Measurements from ENCODE around the gene GFOD1. TPM values are rescaled to one million over a fixed set of nuclear protein-coding genes. Genes with fewer than 3 reads are reported as not detected.

The GFOD1 gene
- total RNA-seq, 1 experiment from 2014 or later, result 8.8 TPM

- H3K27ac ChIP-seq (ENCODE audit: low read depth, low read length, poor library complexity, severe bottlenecking), result no peak overlapping the region
- H3K36me3 ChIP-seq (ENCODE audit: insufficient read depth, low read length, poor library complexity, severe bottlenecking), result no peaks in the 10 kb centered on the region
- no peaks in the 10 kb centered on the region for H3K9me3 ChIP-seq (ENCODE audit: low read depth, low read length, poor library complexity, severe bottlenecking)
- CTCF ChIA-PET, result no interaction called here
- POLR2A ChIA-PET (ENCODE audit: low non-redundant PET), result no interaction called here
- BruUV-seq (replicated peaks), result no TSS peak
- H3K4me3 ChIP-seq (ENCODE audit: low read depth, low read length, poor library complexity, severe bottlenecking), result no peak overlapping the region
- H3K4me1 ChIP-seq (ENCODE audit: insufficient read depth, low read length, poor library complexity, severe bottlenecking), result peaks cover 8% of the 10 kb centered on the region
- no peaks in the 10 kb centered on the region for H3K27me3 ChIP-seq (replicated peaks; ENCODE audit: insufficient read depth, low read depth, low read length, poor library complexity)
- intact Hi-C loops (cut with micrococcal nuclease; ENCODE audit: unreplicated experiment), result no loop called here
- TF ChIP-seq CTCF (conservative IDR thresholded peaks at IDR 0.05; ENCODE audit: low read depth, low read length) (no peak), EZH2 (IDR thresholded peaks at IDR 0.05; ENCODE audit: borderline replicate concordance, low read depth, low read length, poor library complexity, severe bottlenecking) (no peak)
- no peak for DNase-seq (ENCODE audit: low spot score)
These were observed 59.4 kb downstream of the GFOD1 start for GRCh38 chr6:13427801-13428582.

- BruUV-seq (replicated peaks), result no TSS peak
- no peaks in the 10 kb centered on the region for H3K36me3 ChIP-seq (ENCODE audit: insufficient read depth, low read length, poor library complexity, severe bottlenecking)
These were observed 60.1 kb downstream of the GFOD1 start for GRCh38 chr6:13427316-13427715.

GRCh38 chr6:13425943-13426931, 61.2 kb downstream of the GFOD1 start:
- DNase-seq (ENCODE audit: low spot score), result no peak
- no peaks in the 10 kb centered on the region for H3K27me3 ChIP-seq (replicated peaks; ENCODE audit: insufficient read depth, low read depth, low read length, poor library complexity)
- ChIA-PET CTCF (no interaction called here), POLR2A (ENCODE audit: low non-redundant PET) (no interaction called here)
- intact Hi-C loops (cut with micrococcal nuclease; ENCODE audit: unreplicated experiment), result no loop called here
- no TSS peak for BruUV-seq (replicated peaks)
- no peak overlapping the region for H3K4me3 ChIP-seq (ENCODE audit: low read depth, low read length, poor library complexity, severe bottlenecking)
- TF ChIP-seq CTCF (conservative IDR thresholded peaks at IDR 0.05; ENCODE audit: low read depth, low read length) (no peak), EZH2 (IDR thresholded peaks at IDR 0.05; ENCODE audit: borderline replicate concordance, low read depth, low read length, poor library complexity, severe bottlenecking) (no peak)
- H3K27ac ChIP-seq (ENCODE audit: low read depth, low read length, poor library complexity, severe bottlenecking), result no peak overlapping the region
- H3K9me3 ChIP-seq (ENCODE audit: low read depth, low read length, poor library complexity, severe bottlenecking), result no peaks in the 10 kb centered on the region
- no peaks in the 10 kb centered on the region for H3K36me3 ChIP-seq (ENCODE audit: insufficient read depth, low read length, poor library complexity, severe bottlenecking)
- peaks cover 26% of the 10 kb centered on the region for H3K4me1 ChIP-seq (ENCODE audit: insufficient read depth, low read length, poor library complexity, severe bottlenecking)

More at GRCh38 chr6:13427316-13427715, 60.1 kb downstream of the GFOD1 start:
- no peak overlapping the region for H3K4me3 ChIP-seq (ENCODE audit: low read depth, low read length, poor library complexity, severe bottlenecking)
- CTCF ChIA-PET, result no interaction called here
- no peak overlapping the region for H3K27ac ChIP-seq (ENCODE audit: low read depth, low read length, poor library complexity, severe bottlenecking)
- peaks cover 15% of the 10 kb centered on the region for H3K4me1 ChIP-seq (ENCODE audit: insufficient read depth, low read length, poor library complexity, severe bottlenecking)
- H3K27me3 ChIP-seq (replicated peaks; ENCODE audit: insufficient read depth, low read depth, low read length, poor library complexity), result no peaks in the 10 kb centered on the region
- POLR2A ChIA-PET (ENCODE audit: low non-redundant PET), result no interaction called here
- no peak for TF ChIP-seq CTCF (conservative IDR thresholded peaks at IDR 0.05; ENCODE audit: low read depth, low read length)
- intact Hi-C loops (cut with micrococcal nuclease; ENCODE audit: unreplicated experiment), result no loop called here
- DNase-seq (ENCODE audit: low spot score), result no peak
- no peaks in the 10 kb centered on the region for H3K9me3 ChIP-seq (ENCODE audit: low read depth, low read length, poor library complexity, severe bottlenecking)
